NCI-H1417 (cell line): ENCODE results near the gene ITLN1.
A peak's percentile ranks its signal among the peaks of the same experiment; 100 is the strongest.
"Not testable (repeated sequence)": the region's sequence is repeated elsewhere in the genome, so short reads cannot be mapped to it uniquely, and the experiment has no call there.

Experiments used
- DNase-seq, 3 experiments: peaks; one replicate each; lab custom pipeline; 2025; lab: John Stamatoyannopoulos, UW

Gene ITLN1

DNA sequence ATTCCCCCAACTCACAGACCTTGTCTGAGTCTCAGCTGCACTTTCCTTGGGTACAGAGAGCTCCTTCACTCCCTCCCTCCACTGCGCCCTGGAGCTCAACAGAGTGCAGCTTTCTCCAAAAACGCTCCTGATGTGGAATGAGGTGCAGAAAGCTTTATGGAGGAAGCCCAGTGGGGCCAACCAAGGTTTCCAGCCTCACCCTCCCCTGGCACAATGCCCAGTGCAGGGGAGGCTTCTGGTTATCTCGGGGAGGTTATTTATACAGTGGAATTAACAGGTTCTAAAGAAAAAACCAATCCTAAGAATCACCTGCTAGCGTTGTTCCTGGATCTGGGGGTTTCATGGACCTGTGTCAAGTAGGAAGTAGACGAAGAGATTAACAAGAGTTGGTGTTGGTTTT lies at the start of gene ITLN1:
ITLN1 (minus strand) TSS at position 139 of the 400 bp plus-strand sequence. CDS start 303 bp downstream, outside the sequence.
- no peak for DNase-seq

DNA sequence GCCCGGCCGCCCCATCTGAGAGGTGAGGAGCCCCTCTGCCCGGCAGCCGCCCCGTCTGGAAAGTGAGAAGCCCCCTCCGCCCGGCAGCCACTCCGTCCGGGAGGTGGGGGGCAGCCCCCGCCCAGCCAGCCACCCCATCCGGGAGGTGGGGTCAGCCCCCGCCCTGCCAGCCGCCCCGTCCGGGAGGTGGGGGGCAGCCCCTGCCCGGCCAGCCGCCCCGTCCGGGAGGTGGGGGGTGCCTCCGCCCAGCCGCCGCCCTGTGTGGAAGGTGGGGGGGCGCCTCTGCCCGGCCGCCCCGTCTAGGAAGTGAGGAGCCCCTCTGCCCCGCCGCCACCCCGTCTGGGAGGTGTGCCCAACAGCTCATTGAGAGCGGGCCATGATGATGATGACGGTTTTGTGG lies 48.3 kb upstream of the ITLN1 start:
- DNase-seq = not testable (repeated sequence)

GRCh38 chr1:160925652-160926244 lies 40.8 kb upstream of the ITLN1 start:
- DNase-seq = no peak

DNA sequence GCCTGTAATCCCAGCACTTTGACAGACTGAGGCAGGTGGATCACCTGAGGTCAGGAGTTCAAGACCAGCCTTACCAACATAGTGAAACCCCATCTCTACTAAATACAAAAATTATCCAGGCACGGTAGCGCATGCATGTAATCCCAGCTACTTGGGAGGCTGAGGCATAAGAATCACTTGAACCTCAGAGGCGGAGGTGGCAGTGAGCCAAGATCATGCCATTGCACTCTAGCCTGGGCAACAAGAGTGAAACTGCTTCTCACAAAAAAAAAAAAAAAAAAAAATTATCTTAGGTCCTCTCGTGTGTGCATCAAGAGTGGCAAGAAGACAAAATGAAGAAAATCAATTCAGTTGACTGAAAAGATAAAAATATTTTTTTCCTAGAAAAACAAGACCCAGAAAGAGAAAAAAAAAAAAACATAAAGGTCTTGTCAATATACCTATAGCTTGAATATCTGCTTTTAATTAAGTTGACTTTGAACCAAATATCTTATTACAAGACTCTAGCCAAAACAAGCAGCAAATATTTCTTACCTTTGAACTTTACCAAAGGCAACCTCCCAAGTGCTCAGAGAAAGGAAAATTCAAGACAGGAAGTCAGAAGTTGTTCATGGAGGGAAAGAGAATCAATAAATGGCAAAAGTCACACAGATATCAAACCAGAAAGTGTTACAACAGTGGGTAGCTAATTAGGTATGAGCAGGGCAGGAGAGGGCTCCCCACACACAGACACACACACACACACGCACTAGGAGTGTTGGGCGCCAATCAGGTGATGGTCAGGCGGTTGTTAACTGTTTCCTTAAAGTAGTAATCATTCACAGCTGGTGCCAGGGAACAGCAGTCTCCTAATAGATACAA lies 40.0 kb upstream of the ITLN1 start:
- DNase-seq = no peak

DNA sequence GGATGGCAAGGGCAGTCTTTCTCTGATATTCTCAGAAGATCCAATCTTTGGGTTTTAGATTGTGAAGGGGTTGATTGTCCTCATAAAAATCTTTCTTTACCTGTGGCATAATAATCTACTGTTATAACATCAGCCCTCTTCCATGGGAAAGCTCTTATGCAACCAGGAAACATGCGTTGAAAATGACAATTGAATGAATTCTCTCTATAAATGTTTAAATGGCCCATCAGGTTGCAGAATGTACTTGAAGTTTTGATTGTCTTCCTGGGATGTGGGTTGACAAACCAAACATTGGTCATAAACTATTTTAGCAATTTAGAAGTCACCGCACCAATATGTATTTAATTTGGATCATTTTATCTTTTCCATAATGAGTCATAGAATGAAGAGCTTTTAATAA lies 31.7 kb upstream of the ITLN1 start:
- no peak for DNase-seq

GRCh38 chr1:160913229-160913628 lies 28.2 kb upstream of the ITLN1 start:
- peak in 1 of 3 experiments; percentile 63 for DNase-seq

DNA sequence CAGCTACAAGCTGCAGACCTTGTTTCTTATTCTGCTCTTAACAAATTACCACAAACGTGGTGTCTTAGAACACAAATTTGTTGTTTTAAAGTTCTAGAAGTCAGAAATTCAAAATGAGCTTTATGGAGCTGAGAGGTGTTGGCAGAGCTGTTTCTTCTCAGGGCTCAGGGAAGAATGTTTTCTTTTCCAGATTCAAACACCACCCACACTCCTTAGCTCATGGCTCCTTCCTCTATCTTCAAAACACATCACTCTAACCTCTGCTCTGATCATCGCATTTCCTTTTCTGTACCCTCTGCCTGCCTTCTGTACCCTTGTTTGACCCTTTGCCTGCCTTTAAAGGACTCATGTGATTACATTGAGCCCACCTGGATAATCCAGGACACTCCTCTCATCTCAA lies 26.9 kb upstream of the ITLN1 start:
- no peak for DNase-seq

GRCh38 chr1:160911441-160911840 lies 26.5 kb upstream of the ITLN1 start:
- DNase-seq = peak in 1 of 3 experiments; percentile 41

DNA sequence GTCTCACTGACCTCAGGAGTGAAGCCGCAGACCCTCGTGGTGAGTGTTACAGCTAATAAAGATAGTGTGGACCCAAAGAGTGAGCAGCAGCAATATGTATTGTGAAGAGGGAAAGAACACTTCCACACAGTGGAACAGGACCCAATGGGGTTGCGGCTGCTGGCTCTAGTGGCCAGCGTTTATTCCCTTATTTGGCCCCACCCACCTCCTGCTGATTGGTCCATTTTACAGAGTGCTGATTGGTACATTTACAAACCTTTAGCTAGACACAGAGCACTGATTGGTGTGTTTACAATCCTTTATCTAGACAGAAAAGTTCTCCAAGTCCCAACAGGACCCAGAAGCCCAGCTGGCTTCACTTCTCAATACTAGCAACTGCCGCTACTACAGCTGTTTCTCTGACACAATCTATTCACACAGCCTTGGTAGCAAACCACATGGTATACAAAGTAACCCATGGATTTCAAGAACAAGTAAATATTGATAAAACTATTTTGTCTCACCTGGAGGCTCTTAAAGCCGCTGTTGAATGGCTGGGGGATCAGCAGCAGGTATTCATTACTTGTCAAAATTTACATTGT lies 25.3 kb upstream of the ITLN1 start:
- peak in 2 of 3 experiments; percentile 10 to 61 for DNase-seq

DNA sequence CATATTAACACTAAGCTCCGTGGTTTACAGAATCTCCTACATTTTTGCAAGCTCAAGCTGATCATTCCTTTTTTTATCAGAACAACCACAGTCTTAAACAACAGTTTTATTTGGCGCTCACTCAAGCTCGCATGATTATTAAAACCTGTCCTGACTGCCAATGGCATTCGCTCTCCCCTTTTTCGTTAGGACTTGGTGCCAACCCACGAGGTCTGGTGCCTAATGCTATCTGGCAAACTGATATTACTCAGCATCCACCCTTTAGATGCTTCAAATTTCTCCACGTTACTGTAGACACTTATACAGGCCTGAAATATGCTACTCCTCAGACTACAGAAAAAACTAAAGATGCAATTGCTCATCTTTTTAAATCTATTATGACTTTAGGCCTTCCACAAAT lies 23.0 kb upstream of the ITLN1 start:
- DNase-seq = no peak

- no peak for DNase-seq
Observed at GRCh38 chr1:160905617-160905989, 20.6 kb upstream of the ITLN1 start.

DNA sequence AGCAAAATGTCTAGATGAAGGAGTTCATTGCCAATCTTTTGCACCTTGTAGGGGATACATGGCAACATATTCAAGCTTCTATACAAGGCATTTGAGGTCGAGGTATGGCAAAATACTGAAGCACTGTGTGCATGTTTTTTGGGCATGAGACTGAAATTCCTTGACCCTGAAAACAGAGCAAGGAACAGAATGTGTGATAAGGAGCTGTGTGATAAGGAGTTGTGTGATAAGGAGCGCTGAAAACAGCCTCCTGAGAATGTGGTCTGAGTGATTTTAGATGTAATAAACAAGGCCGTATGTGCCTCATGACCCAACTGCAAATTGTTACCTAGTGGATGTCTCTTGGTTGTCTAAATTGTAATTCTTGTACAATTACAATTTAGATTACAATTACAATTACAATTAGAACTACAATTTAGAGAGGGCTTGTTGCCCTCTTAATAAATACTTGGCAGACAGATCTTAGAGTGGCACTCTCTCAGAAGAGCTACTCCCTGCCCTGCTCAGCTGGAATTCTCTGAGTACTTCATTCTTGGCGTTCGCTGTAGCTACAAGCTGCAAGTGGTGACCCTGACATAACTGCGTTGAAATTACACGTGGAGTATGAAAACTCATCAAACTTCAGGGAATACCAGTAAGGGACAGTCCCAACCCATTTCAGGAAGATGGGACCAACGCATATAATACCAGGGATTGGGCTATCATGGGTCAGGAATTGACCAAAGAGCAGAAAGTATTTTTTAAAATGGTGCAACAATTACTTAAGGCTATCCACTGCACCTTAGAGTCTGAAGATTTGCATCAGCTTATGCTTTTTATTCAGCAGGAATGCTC lies 20.0 kb upstream of the ITLN1 start:
- no peak for DNase-seq

DNA sequence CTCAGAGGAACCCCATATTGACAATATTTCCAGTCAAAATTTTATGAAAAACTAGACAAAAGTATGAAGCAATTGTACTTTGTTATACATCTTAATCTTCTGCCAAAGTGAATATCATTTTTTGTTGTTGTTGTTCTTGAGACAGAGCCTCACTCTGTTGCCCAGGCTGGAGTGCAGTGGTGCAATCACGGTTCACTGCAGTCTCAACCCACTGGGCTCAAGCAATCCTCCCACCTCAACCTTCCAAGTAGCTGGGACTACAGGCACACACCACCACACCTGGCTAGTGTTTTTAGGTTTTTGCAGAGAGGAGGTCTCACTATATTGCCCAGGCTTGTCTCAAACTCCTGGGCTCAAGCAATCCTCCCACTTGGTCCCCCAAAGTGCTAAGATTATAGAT lies 17.3 kb upstream of the ITLN1 start:
- DNase-seq = not testable (repeated sequence)

- no peak for DNase-seq
Observed at GRCh38 chr1:160901768-160902167, 16.8 kb upstream of the ITLN1 start.

GRCh38 chr1:160900683-160901082 lies 15.7 kb upstream of the ITLN1 start:
- DNase-seq = not testable (repeated sequence)

GRCh38 chr1:160894368-160895135 lies 9.6 kb upstream of the ITLN1 start:
- DNase-seq = not testable (repeated sequence)

DNA sequence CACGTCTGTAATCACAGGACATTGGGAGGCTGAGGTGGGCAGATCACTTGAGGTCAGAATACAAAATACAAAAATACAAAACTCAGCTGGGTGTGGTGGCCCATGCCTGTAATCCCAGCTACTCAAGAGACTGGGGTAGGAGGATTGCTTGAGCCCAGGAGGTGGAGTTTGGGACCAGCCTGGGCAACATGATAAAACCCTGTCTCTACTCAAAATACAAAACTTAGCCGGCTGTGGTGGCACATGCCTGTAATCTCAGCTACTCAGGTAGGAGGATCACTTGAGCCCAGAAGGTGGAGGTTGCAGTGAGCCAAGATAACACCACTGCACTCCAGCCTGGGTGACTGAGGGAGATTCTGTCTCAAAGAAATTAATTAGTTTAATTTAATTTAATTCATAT lies 6.5 kb upstream of the ITLN1 start:
- DNase-seq = no peak

GRCh38 chr1:160888926-160889325 lies 3.9 kb upstream of the ITLN1 start:
- no peak for DNase-seq

GRCh38 chr1:160887071-160887470 lies 2.1 kb upstream of the ITLN1 start:
- DNase-seq = no peak

DNA sequence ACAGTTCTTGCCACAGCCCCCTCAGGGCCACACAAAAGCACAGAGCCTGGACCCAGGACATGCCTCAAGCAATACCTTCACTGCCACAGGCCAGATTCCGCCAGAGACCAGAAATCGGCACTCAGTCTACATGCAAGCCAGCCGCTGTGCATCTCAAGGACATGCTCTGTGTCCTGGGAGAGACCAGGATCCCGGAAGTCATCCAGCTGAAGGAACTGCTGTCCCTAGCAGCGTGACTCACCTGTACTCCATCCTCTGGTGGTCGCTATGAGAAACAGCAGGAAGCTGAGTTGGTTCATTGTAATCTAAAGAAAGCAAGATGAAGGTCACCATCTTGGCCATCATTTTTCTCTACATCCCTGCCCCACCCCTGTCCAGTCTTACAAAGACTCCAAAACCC lies 401 bp downstream of the ITLN1 start:
- DNase-seq = no peak
